DND-41 (cell line): ENCODE measurements around the gene ANXA4.

ENCODE experiments used
- EZH2 ChIP-seq: IDR thresholded peaks from 3 replicates; pipeline ENCODE4 v1.6.1; 2012; ENCODE audit warnings: borderline replicate concordance, low read depth, mild to moderate bottlenecking, moderate library complexity, low read length, inconsistent platforms; ENCODE audit not compliant: severe bottlenecking
- TF ChIP-seq, protein P1 (sequence below): IDR thresholded peaks from 2 replicates; pipeline ENCODE4 v1.5.1; 2012; ENCODE audit warnings: borderline replicate concordance, low read length, moderate library complexity, mild to moderate bottlenecking; ENCODE audit not compliant: poor library complexity, severe bottlenecking; ENCODE audit errors: extremely low read depth

DNA sequence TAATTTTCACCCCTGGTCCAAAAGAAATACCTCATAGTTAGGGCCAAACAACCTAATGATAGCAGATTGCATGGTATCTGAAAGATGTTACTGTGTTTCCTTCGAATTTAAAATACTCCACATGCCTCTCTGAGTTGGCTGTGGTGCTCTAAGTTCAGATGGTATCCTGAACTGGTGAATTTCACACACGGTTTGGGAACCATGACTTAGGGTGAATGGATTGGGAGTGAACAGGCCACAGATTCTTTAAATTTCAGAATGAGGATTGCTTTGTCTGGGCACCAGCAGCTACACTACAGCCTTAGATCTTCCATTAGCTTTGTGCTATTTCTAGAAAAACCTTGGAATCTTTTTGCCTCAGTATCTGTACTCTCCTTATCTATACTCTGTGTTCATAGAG is 93.7 kb downstream of the ANXA4 start:
- TF ChIP-seq EZH2, result no peak
- TF ChIP-seq, protein P1, sequence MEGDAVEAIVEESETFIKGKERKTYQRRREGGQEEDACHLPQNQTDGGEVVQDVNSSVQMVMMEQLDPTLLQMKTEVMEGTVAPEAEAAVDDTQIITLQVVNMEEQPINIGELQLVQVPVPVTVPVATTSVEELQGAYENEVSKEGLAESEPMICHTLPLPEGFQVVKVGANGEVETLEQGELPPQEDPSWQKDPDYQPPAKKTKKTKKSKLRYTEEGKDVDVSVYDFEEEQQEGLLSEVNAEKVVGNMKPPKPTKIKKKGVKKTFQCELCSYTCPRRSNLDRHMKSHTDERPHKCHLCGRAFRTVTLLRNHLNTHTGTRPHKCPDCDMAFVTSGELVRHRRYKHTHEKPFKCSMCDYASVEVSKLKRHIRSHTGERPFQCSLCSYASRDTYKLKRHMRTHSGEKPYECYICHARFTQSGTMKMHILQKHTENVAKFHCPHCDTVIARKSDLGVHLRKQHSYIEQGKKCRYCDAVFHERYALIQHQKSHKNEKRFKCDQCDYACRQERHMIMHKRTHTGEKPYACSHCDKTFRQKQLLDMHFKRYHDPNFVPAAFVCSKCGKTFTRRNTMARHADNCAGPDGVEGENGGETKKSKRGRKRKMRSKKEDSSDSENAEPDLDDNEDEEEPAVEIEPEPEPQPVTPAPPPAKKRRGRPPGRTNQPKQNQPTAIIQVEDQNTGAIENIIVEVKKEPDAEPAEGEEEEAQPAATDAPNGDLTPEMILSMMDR, result no peak
